Upper lobe of left lung (tissue), 4 donors: ENCODE measurements around the gene ADAM19.

Experiments used
- CTCF ChIP-seq, 6 experiments: fragments of 450-650 bp in 4 of 6; fragments of 200-600 bp in 2 of 6; sonication (generic) in 2 of 6; IDR thresholded peaks; one replicate each; pipeline ENCODE4 v1.5.1; 2016 to 2019; ENCODE audit warnings: antibody characterized with exemption in 6 of 6
- POLR2AphosphoS5 ChIP-seq, 2 donors: sonication (generic); formaldehyde crosslinking; IDR thresholded peaks; one replicate each; pipeline ENCODE4 v1.5.1; 2017; ENCODE audit warnings: antibody characterized with exemption in 2 of 2

GRCh38 chr5:157523976-157524375 is 51.6 kb downstream of the ADAM19 start:
- no peak for TF ChIP-seq POLR2AphosphoS5 (IDR thresholded peaks at IDR 0.05)
- no peak for TF ChIP-seq CTCF (IDR thresholded peaks at IDR 0.05)
